IMR-90 (cell line): ENCODE measurements around the gene MEST. TPM values are rescaled to one million over a fixed set of nuclear protein-coding genes. Genes with fewer than 3 reads are reported as not detected.
"Not testable (repeated sequence)": the region's sequence is repeated elsewhere in the genome, so short reads cannot be mapped to it uniquely, and the experiment has no call there.

Experiments used
- ATAC-seq: fragments of 200-7000 bp; cut with Tn5 transposase; 2 replicates; pipeline ENCODE4 v1.9.1; 2020; ENCODE audit warnings: low read depth, mild to moderate bottlenecking, moderate library complexity
- BruUV-seq: library from RNA; stranded (reverse); fragments of 400-500 nt; replicated peaks from 2 replicates; lab custom pipeline; 2021; lab: Mats Ljungman, UMichigan
- CTCF ChIA-PET: fragments of 300-600 bp; formaldehyde crosslinking; extraction: SDS; loops from one replicate; lab custom pipeline; 2021; ENCODE audit warnings: antibody characterized with exemption; lab: Yijun Ruan, JAX
- POLR2A ChIA-PET: fragments of 300-600 bp; sonication (Branson Sonifier 250); formaldehyde crosslinking; loops from one replicate; lab custom pipeline; 2022; ENCODE audit warnings: antibody characterized with exemption; ENCODE audit not compliant: unreplicated experiment; lab: Charles Lee
- DNase-seq: peaks from one replicate; pipeline ENCODE4 v3.0.0; 2013
- H2AFZ ChIP-seq: replicated peaks from 2 replicates; pipeline ENCODE3; 2013; ENCODE audit warnings: low read length, mild to moderate bottlenecking; ENCODE audit not compliant: poor library complexity
- H2AK5ac ChIP-seq: 2 replicates; pipeline ENCODE4 v1.6.1; 2013; ENCODE audit warnings: low read depth, low read length, inconsistent platforms
- H2AK9ac ChIP-seq: replicated peaks from 2 replicates; pipeline ENCODE3; 2013; ENCODE audit warnings: mild to moderate bottlenecking, low read depth, low read length, moderate library complexity; ENCODE audit not compliant: poor library complexity
- H2BK120ac ChIP-seq: 2 replicates; pipeline ENCODE4 v1.6.1; 2013; ENCODE audit warnings: low read depth, low read length, inconsistent platforms
- H2BK15ac ChIP-seq: 3 replicates; pipeline ENCODE4 v1.6.1; 2013; ENCODE audit warnings: low read depth, low read length, inconsistent platforms
- H2BK20ac ChIP-seq: 2 replicates; pipeline ENCODE4 v1.6.1; 2013; ENCODE audit warnings: low read depth, mild to moderate bottlenecking, inconsistent platforms, low read length, moderate library complexity
- H2BK5ac ChIP-seq: 2 replicates; pipeline ENCODE4 v1.6.1; 2013; ENCODE audit warnings: mild to moderate bottlenecking, low read depth, low read length, inconsistent platforms; ENCODE audit not compliant: poor library complexity, severe bottlenecking
- H3K14ac ChIP-seq: replicated peaks from 2 replicates; pipeline ENCODE4 v1.6.1; 2013; ENCODE audit warnings: low read depth, low read length, inconsistent platforms
- H3K18ac ChIP-seq: 2 replicates; pipeline ENCODE4 v1.6.1; 2013; ENCODE audit warnings: low read depth, low read length, control low read depth
- H3K23ac ChIP-seq: 2 replicates; pipeline ENCODE4 v1.6.1; 2013; ENCODE audit warnings: low read depth, low read length, inconsistent platforms
- H3K27ac ChIP-seq: 2 replicates; pipeline ENCODE4 v1.5.1; 2013; ENCODE audit warnings: mild to moderate bottlenecking, control low read depth, low read length; ENCODE audit not compliant: insufficient read depth
- H3K27me3 ChIP-seq: 2 replicates; pipeline ENCODE4 v1.6.1; 2013; ENCODE audit warnings: low read length; ENCODE audit not compliant: control insufficient read depth, insufficient read depth
- H3K36me3 ChIP-seq: 2 replicates; pipeline ENCODE4 v1.6.1; 2013; ENCODE audit warnings: low read length, mixed read lengths; ENCODE audit not compliant: control insufficient read depth, insufficient read depth
- H3K4ac ChIP-seq: 2 replicates; pipeline ENCODE4 v1.6.1; 2013; ENCODE audit warnings: low read depth, low read length, inconsistent platforms
- H3K4me1 ChIP-seq: 2 replicates; pipeline ENCODE4 v1.6.1; 2013; ENCODE audit warnings: low read length, mixed read lengths; ENCODE audit not compliant: control insufficient read depth, insufficient read depth
- H3K4me2 ChIP-seq: 2 replicates; pipeline ENCODE4 v1.6.1; 2013; ENCODE audit warnings: low read depth, mild to moderate bottlenecking, control low read depth, low read length, moderate library complexity
- H3K4me3 ChIP-seq: 2 replicates; pipeline ENCODE4 v1.5.1; 2013; ENCODE audit warnings: low read depth, mild to moderate bottlenecking, control low read depth, low read length, moderate library complexity; ENCODE audit not compliant: insufficient read depth
- H3K56ac ChIP-seq: 2 replicates; pipeline ENCODE4 v1.6.1; 2013; ENCODE audit warnings: low read length, inconsistent platforms; ENCODE audit not compliant: insufficient read depth; ENCODE audit errors: extremely low read depth
- H3K79me1 ChIP-seq, 2 experiments: 2 replicates each; pipeline ENCODE4 v1.6.1; 2013; ENCODE audit warnings: low read length in 2 of 2, inconsistent platforms in 1 of 2, low read depth in 1 of 2
- H3K9ac ChIP-seq: 2 replicates; pipeline ENCODE4 v1.6.1; 2013; ENCODE audit warnings: low read depth, low read length, control low read depth
- H3K9me1 ChIP-seq: 2 replicates; pipeline ENCODE4 v1.6.1; 2013; ENCODE audit warnings: low read length, inconsistent platforms; ENCODE audit not compliant: insufficient read depth
- H3K9me3 ChIP-seq: 2 replicates; pipeline ENCODE4 v1.6.1; 2013; ENCODE audit warnings: low read length; ENCODE audit not compliant: control insufficient read depth, insufficient read depth
- H4K20me1 ChIP-seq: 2 replicates; pipeline ENCODE4 v1.6.1; 2013; ENCODE audit warnings: low read length, inconsistent platforms; ENCODE audit not compliant: insufficient read depth
- H4K5ac ChIP-seq: 2 replicates; pipeline ENCODE4 v1.6.1; 2013; ENCODE audit warnings: mild to moderate bottlenecking, low read depth, low read length, control low read depth
- H4K8ac ChIP-seq, 2 experiments: 2 replicates each; pipeline ENCODE4 v1.6.1; 2013; ENCODE audit warnings: low read depth in 2 of 2, low read length in 2 of 2, control low read depth in 1 of 2, inconsistent platforms in 1 of 2
- H4K91ac ChIP-seq: 2 replicates; pipeline ENCODE4 v1.6.1; 2013; ENCODE audit warnings: low read depth, low read length, inconsistent platforms; ENCODE audit not compliant: insufficient read depth
- WGBS, 2 experiments: methylation state at CpG; one replicate each; pipeline versions ENCODE4 v1.1.5 to v1.1.7; 2013; ENCODE audit warnings: missing lambda C conversion rate in 2 of 2; ENCODE audit not compliant: insufficient read length in 1 of 2; ENCODE audit errors: extremely low coverage in 2 of 2; 5-methylcytosine and 5-hydroxymethylcytosine counted together
- dilution Hi-C: fragments of 300-500 bp; cut with HindIII; formaldehyde crosslinking; loops from one replicate; pipeline ENCODE4 v1.14.3; 2018; ENCODE audit warnings: low sequenced_read_pairs; ENCODE audit not compliant: unreplicated experiment
- in situ Hi-C: fragments of 300-500 bp; cut with MboI; formaldehyde crosslinking; loops from 3 replicates; pipeline ENCODE4 v1.14.3; 2019; ENCODE audit warnings: low sequenced_read_pairs, inconsistent platforms, mixed read lengths
- intact Hi-C: fragments of 100-400 bp; cut with micrococcal nuclease; formaldehyde crosslinking; loops from 2 replicates; pipeline ENCODE4 v1.10.0; 2022
- polyA plus RNA-seq, 3 experiments: library from polyadenylated mRNA; depleted of rRNA; stranded (reverse); fragments of >200 nt; gene quantifications; 2 replicates each; pipeline ENCODE4 v1.2.3, GENCODE V29; 2012; ENCODE audit warnings: low replicate concordance in 1 of 3
- total RNA-seq: library from RNA; depleted of rRNA; stranded (reverse); fragments of >200 nt; gene quantifications from 2 replicates; pipeline ENCODE4 v1.2.3, GENCODE V29; 2012

The MEST gene
- total and polyA plus RNA-seq, 2 of the 4 experiments (the other 2 are of a cell fraction): 219 to 317 TPM

DNA sequence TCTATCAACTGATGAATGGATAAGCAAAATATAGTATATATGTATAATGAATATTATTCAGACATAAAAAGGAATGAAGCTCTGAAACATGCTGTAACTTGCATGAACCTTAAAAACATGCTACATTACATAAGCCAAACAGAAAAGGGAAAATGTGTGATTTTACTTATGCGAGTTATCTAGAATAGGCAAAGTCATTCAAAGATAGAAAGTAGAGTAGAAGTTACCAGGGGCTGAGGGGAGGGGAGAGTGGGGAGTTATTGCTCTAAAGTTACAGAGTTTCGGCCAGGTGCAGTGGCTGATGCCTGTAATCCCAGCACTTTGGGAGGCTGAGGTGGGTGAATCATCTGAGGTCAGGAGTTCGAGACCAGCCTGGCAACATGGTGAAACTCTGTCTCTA lies 40.5 kb upstream of the MEST start:
- H3K36me3 ChIP-seq, H3K9ac ChIP-seq, H3K9me3 ChIP-seq, dilution Hi-C loops, H2BK20ac ChIP-seq, H2BK120ac ChIP-seq, H2AK5ac ChIP-seq, in situ Hi-C loops, intact Hi-C loops, H3K27ac ChIP-seq, H2BK15ac ChIP-seq, H3K56ac ChIP-seq, BruUV-seq, H4K91ac ChIP-seq, H2AFZ ChIP-seq, POLR2A ChIA-PET, CTCF ChIA-PET, ATAC-seq, H3K4me3 ChIP-seq, H3K4me2 ChIP-seq, H3K4ac ChIP-seq, H4K8ac ChIP-seq, H3K18ac ChIP-seq, H3K14ac ChIP-seq, H3K4me1 ChIP-seq, H4K20me1 ChIP-seq, H3K23ac ChIP-seq, H3K27me3 ChIP-seq, H4K5ac ChIP-seq, H2BK5ac ChIP-seq, H2AK9ac ChIP-seq, H3K79me1 ChIP-seq, DNase-seq, H3K9me1 ChIP-seq: not testable (repeated sequence)
- 100% methylated on average over 1 of the region's 3 CpGs; no CpG with 5 or more reads in 1 of the 2 experiments for WGBS, 2 experiments
